A204.1 (cell line): ENCODE data around the gene MCAT.

Source experiments
- FAIRE-seq: peaks from 2 replicates; lab custom pipeline; 2012; peaks lifted over from hg19 to GRCh38; lab: Jason Lieb, UNC

MCAT gene

DNA sequence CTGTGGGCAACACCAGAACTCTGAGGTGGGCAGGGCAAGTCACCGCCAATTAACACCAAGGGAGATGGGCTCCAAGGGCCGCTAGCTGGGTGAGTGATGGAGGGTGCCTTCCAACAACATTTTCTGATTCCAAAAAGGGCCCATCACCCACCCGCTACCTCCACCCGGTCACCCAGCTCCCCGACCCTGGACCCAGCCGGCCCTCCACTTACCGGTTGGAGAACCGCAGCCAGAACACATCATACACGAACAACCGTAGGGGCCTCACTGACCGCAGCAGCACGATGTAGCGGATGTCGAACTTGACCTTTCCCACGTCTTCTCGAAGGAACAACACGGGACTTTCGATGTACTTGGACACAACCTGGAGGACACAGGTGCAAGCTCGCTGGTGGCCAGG lies 29.0 kb upstream of the MCAT start:
- FAIRE-seq = no peak

DNA sequence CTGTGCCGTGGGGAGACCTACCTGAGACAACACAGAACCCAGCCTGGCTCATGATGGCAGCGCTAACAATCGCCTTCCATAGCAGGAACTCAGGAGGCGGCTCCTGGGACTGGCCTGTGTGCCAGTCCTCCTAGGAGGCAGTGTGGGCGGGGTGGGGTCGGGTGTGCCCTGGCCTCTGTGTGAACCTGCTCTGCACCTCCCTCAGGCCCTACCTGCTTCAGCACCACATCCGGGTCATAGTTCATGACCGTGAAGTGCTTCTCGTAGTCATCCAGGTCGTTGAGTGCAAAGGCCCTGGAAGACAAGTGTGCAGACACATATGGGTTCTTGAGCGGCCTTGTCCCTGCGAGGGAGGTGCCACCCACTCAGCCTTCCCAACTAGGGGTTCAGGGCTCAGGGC lies 28.4 kb upstream of the MCAT start:
- FAIRE-seq = no peak

DNA sequence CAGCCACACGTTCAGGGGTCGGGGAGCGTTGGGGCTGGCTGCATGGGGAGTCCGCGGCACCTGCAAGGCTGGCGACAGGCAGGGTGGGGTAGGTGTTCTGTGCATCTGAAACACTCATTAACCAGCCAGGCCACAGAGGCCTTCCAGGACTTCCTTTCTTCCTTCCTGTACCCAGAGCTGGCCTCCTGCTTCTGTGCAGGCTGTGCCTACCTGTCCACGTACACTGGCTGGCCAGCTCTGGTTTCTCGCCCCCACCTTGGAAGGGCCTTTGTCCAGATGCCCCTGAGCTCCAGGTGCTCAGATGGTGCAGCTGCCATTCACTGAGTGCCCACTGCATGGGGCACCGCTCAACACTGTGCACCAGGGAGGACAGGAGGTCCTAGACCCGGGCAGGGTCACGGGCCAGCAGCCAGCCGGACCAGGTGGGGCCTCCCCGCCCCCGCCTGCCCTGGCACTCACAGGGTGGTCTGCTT lies 27.9 kb upstream of the MCAT start:
- no peak for FAIRE-seq

DNA sequence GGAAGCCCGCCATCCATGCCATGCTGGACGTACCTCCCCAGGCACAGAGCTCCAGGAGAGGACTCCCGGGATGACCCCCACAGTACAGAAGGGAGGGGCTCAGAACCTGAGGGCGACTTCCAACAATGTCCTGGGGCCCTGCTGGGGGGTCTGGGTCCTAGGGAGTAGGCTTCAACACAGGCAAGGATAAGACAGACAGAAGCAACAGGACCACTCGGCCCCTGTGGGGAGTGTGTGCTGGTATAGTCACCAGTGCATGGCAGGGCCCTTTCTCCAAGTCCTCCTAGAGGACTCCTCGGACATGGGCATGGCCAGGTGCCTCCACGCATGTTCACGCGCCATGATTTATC lies 26.9 kb upstream of the MCAT start:
- FAIRE-seq = no peak

DNA sequence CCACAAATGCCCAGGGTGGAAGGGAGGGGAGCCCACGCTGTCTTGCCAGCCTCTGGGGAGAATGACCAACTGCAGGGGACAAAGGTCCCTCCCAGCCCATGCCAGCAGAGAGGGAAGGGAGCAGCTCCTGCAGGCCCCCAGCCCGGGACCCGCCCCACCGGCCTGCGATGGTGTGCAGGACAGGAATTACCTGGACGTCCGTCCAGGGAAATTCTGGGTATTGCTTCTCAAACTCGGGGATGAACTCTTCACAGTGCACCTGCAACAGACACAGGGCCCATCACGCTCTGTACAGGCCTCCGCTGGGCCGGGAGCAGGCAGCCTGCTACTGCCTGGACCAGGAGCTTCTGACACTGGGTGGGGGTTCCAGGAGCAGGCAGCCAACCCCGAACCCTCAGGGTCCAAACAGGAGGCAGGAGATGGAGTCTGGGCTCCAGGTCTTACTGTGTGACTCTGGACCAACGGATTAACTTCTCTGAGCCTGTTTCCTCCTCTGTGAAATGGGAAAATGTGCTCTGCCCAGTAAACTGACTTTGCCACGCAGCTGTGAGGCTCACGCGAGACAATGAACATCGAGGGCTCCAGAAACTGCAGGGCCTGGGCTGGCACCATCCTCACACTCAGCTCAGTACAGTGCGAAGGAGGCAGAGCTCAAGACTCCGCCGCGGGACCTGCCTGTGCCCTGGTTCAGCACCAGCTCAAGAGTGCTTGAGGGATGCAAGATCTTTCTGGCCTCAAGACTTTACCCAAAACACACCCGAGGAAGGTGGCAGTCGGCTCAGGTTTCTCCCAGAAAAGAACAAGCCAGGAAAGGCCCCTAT lies 26.3 kb upstream of the MCAT start:
- no peak for FAIRE-seq

DNA sequence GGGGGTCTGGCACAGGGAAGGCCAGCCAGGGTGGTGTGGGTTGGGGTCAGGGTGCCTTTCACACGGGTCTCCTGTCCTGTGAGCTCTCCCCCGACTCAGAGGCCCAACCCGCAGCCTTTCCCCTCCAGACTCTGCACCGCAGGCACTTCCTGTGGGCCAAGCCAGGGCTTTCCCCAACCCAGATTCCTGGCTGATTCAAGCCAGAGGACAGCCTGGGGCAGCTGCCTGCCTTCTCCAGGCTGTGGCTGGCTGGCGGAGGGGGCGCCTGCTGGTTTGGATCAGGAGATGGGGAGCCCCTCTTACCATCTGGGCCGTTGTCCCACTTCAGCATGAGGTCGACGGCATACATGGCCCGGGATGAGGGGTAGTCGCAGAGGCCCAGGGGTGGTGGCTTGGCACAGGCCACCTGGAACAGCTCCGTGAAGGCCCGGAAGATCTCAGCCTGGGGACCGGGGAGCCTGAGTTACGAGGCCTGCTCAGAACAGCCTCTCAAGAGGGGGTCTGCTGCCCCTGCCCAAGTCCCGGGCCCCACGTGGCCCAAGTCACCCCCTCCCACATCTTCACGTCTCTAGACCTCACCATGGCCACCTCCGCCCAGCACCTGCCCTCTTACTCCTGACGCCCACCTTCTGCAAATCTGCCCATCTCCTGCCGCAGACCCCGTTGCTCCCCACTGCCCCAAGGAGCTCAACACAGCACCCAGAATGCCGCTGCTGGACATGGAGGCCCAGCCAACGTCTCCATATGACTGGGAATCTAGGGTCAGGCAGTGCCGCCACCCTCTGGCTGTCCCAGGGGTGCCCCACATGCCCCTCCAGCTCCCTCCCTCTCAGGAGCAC lies 25.5 kb upstream of the MCAT start:
- no peak for FAIRE-seq

DNA sequence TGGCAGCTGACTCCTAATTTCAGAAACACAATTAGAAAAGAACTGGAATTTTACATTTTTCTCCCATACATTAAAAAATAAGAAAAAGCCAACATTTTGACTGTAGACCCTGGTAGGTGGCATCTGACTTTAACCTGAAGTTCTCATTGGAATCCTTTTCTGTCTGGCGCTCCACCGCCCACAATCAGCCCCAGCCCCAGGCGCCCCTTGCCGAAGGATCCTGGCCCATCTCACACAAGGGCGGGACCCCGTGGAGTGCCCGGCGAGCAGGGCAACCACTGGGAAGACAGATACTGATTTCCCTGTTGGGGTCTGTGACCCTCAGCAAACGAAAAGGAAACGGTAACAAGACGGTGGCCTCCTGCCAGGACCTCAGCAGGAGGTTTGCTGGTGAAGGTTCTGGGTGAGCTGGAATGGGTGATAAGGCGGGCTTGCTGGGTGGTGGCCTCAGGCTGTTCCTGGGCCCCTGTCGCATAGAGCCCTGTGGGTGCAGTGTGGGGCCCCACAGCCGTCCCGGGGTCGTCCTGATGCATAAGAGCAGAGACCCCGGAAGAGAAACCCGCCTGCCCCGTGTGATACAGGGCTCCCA lies 23.9 kb upstream of the MCAT start:
- no peak for FAIRE-seq

DNA sequence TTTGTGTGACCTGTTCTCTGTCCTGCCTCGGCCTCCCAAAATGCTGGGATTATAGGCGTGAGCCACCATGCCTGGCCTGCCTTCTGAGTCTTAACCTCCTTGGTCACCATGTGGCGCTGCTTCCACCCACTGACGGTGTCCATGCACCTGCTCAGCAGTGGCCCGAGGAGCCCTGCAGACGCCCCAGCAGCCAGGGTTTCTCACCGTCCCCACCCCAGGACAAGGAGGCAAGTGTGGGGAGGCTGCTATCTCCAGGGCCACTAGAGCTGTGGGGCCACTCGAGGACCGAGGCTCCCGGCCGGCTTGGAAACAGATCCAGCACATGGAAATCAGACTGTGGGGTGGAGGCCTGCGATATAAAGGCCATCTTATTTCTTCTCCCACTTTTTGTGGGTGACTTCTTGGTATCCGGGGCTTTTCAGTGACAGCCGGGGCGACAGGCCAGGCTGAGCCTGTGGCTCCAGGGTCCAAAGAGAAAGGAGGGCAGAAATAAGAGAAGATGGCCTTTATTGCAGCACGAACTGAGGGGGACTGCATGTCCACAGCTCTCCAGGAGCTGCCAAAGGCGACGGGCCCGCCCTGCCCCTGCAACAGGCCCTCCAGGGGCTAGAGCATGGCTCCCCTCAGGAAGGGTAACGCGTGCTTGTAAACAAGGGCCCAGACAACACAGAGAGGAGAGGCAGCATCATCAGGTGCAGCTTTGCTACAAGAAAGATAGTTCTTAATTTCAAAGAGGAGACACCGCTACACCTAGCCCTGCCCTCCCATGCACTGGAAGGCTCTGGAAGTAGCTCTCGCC lies 23.1 kb upstream of the MCAT start:
- no peak for FAIRE-seq

DNA sequence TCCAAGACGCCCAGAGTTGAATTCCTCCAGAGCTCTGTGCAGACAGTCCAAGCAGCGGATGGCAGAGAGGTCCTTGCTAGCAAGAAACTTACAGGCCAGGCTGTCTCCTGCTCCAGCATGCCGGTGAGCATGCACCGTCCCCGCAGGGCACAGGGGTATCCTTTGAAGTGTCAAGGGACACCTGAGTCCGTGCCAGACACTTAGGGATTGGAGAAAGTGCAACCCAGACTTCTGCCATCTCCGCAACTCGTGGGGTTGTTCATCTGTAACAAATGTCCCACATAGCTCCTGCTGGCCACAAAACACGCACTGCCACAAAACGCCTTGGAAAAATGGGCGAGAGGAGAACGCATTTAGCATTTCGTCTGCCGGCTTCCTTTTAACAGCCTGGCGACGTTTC lies 21.4 kb upstream of the MCAT start:
- FAIRE-seq = no peak

DNA sequence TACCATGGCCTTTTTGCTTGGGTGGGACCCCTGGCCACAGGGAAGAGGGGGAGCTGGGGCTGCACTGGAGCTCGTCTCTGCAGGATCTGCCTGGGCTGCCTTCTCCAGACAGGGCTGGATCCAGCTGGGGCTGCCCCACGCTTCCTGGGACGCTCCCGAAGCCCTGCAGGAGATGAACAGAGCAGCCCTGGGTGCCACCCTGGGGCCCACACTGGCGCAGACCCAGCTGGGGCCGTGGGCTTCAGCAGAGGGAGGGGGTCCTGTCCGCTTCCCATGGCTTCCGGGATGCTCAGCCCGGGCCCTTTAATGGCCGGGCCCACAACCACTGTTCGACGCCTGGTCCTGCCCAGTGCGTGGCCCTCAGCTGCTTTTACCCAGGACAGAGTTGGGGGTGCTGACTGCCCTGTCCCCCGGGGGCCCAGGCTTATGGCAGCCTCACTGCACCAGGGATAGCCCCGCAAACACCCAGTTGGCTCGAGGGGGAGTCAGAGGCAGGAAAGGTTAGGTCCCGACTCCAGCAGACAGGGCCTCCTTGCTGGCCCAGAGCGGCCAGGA lies 20.1 kb upstream of the MCAT start:
- FAIRE-seq = no peak

DNA sequence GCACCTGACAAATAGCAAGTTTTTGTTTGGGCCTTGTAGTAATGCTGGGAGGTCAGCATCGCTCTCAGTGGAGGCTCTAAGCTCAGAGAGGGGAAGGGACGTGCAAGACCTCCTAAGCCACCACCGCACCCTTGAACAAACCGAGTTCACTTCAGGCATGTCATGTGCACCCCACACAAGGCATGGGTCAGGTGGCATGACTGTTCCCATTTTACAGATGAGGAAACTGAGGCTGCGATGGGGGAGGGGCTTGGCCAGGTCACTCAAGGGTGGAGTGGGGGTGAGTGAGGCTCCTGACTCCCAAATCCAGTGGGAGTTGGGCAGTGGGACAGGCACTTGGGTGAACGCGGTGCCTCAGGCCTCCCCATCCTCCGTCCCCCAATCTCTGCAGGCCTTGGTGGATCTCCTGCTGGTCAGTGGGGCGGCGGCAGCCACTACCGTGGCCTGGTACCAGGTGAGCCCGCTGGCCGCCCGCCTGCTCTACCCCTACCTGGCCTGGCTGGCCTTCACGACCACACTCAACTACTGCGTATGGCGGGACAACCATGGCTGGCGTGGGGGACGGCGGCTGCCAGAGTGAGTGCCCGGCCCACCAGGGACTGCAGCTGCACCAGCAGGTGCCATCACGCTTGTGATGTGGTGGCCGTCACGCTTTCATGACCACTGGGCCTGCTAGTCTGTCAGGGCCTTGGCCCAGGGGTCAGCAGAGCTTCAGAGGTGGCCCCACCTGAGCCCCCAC lies 19.4 kb upstream of the MCAT start:
- FAIRE-seq = no peak

DNA sequence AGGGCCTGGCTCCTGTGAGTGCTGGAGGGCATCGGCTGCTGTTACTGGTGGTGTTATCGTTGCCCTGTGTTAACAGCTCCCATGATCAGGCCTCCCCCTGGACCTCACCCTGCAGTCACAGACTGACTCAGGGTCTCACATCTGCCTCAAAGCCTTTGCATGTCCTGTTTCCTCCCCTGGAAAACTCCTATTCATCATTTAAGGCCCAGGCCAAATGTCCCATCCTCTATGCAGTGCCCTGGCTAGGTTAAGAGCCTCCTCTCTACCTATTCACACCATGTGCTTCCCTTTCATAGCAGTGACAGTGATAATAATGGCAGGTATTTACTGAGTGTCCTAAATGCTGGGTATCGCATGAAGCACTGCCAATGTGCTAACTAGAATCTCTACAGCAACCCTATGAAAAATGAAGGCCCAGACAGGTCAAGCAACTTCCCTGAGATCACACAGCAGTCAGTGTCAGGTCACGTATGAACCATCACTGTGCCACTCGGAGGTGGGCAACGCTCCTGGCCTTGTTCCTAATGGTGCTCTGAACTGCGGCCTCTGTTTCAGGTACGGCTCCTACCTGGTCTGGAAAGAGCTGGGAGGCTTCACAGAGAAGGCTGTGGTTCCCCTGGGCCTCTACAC lies 17.4 kb upstream of the MCAT start:
- FAIRE-seq = no peak

DNA sequence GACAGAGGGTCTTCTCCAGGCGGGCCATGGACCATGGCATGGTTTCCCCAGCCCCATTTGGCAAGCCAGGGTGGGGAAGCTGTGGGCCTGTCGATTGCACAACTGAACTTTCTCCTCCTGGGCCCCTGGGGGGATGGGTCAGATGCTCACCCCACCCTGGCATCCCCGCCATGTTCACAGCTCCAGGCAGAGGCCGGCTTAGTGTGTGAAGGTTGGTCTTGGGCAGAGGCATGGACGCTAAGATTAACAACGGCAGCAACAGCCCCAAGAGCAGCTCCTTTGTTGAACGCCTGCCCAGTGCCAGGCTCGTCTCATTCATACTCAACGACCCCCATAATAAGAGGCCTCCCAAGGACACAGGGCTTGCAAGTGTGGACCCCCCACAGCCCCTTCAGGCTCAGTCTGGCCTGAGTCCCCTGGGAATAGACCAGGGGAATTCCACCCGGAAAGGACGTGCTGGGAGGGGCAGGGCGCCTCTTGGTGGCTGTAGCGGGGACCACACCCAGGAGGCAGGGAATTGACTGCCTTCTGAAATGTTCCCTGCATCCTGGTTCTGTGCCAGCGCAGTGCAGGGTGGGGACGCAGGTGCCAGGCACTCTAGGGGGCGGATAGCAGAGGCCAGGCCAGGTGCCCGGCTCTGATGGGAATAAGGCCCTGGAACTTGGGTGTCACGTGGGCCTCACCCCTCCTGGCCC lies 16.4 kb upstream of the MCAT start:
- no peak for FAIRE-seq

DNA sequence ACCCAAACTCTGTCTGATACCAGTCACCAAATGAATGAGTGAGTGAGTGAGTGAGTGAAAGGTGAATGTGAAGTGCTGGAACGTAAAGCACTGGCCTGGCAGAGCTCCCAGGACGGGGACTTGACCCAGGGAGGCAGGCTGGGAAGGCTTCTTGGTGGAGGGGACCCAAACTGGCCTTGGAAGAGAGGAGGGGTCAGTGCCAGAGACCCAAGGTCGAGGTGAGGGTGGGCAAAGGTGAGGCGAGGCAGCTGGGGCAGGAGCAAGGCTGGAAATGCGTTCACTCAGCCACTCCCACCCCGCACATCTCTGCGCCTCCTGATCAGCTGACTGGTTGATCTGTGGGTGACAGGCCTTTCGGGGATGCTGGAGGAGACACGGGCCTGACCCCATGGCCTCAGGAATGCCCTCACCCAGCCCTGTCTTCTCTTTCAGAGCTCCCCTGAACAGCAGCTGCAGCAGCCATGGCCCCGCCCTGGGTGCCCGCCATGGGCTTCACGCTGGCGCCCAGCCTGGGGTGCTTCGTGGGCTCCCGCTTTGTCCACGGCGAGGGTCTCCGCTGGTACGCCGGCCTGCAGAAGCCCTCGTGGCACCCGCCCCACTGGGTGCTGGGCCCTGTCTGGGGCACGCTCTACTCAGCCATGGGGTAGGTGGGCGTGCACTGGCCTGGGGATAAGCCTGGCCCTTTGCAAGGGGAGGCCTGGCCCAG lies 15.7 kb upstream of the MCAT start:
- FAIRE-seq = no peak

DNA sequence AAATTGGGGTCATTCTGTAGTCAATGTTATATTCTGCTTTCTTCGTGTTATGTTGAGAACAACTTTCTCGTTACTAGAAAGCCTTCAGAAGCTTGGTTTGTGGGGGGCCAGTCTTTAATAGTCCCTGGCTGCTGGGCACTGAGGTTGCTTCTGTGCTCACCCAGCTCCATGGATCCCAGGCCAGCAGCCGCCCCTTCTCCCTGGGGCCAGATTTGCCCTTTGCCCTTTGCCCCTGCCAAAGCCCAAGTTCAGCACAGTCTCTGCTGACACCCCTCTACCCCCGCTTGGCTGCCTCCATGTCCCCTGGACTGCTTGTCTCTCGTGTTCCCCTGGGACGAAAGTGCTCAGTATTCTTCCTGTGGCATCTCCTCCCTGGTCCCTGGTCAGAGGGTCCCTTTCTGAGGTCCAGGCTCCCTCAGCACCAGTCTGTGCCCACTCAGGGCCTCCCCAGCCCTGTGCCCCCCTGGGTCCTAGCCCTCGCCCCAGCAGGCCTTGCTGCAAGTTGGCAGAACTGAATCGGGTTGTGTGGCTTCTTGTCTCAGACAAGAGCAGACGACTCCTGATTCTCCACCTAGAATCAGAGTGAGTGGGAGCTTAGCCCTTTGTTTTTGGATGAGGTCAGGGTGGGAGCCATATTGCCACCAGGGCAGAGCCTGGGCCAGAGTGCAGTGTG lies 14.8 kb upstream of the MCAT start:
- FAIRE-seq = no peak

DNA sequence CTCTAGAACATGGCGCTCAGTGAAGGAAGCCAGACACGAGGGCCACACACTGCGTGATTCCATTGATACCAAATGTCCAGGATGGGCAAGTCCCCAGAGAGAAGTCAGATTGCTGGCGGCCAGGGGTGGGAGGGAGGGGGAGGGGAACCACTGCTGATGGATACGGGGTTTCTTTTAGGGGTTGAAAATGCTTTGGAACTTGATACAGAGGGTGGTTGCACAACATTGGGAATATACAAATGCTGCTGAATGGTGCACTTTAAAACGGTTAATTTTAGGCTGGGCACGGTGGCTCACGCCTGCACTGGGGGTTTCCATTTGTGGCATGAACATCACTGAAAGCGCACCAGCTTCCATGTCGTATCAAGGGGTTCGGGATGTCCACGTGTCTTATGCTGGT lies 13.2 kb upstream of the MCAT start:
- no peak for FAIRE-seq

DNA sequence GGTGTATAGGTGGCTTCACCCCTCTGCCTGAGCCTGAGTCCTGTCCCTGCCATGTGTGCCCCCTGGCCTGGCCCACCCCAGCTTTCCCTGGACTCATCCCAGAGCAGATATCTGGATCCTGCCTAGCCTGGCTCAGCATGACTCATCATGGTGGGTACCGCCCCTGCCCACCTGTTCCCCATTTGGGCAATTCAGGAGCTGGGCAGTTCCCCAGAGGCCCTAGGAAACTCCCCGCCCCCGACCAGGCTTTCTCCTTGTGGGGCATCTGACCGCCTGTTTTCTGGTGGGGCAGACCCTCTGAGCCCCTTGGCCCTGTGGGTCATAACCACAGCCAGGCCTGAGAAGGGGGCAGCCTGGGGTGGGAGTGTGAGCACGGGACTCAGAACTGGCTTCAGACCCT lies 12.6 kb upstream of the MCAT start:
- no peak for FAIRE-seq

DNA sequence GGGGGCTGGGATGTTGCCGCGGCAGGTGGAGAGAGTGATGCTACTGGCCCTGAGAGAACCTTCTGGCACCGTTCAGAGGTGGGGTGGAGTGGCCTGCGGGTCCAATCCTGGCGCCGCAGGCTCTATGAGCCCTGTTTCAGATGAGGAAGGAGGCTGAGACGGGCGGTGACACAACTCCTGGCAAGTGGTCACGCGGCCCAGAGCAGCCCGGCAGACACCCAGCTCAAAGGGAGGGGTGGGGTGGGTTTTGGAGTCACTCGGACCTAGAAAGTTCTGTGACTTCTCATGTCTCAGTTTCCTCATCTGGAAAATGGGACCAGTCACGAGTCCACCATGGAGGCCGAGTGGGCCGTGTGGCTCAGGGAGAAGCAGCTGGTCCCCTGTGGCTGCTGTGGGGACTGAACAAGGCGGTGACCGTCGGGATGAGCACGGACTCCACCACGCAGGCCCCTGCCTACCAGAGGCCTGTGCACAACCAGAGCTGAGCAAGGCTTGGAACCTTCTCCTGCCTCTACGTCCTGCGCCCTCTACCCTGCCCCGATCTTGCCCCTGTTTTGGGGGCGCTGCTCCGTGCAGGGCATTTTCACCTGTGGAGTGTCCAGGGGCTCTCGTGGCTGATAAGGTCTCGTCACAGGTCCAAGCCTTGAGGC lies 11.8 kb upstream of the MCAT start:
- FAIRE-seq = no peak

DNA sequence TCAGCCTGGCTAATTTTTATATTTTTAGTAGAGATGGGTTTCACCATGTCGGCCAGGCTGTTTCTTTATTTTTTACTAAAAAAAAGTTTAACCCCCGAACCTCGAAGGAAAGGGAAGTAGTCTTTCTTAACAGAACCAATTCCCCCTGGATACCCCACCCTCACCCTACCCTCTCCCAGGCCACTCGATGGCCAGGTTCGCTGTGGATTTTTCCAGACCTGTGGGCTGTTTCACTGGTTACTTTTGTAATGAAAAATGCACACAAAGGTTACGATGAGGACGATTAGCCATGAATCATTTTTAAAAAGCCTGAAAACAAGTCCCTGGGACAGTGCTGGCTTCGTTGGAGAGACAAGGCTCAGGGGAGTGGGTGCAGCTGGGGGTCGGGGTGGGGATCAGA lies 10.7 kb upstream of the MCAT start:
- FAIRE-seq = no peak
